ENCODE measurements around the gene RPTOR.

- TF ChIP-seq CTCF (IDR thresholded peaks at IDR 0.05; ENCODE audit: borderline replicate concordance, extremely low read depth, low read length, poor library complexity, severe bottlenecking) (no peak), EZH2 (IDR thresholded peaks at IDR 0.05; ENCODE audit: borderline replicate concordance, low read depth, low read length, severe bottlenecking) (no peak)
Measured at GRCh38 chr17:80625627-80626026, 81.0 kb downstream of the RPTOR start.
